ENCODE data around the gene CYTH4.

GRCh38 chr22:37274380-37274862, 7.9 kb upstream of the CYTH4 start:
- no peak for TF ChIP-seq POLR2A (IDR thresholded peaks at IDR 0.05; ENCODE audit: control extremely low read depth in 1 of 2, low read depth in 2 of 2, low read length in 2 of 2)
- no peak for TF ChIP-seq BACH1 (IDR thresholded peaks at IDR 0.05; ENCODE audit: low read length)
- no peak for TF ChIP-seq TCF12 (IDR thresholded peaks at IDR 0.05; ENCODE audit: low read depth, low read length)
- no peak for TF ChIP-seq SP4 (IDR thresholded peaks at IDR 0.05; ENCODE audit: low read length)
- no peak for TF ChIP-seq POLR2AphosphoS5 (IDR thresholded peaks at IDR 0.05; ENCODE audit: low read depth, low read length)
- TF ChIP-seq CTCF (IDR thresholded peaks at IDR 0.05; ENCODE audit: control extremely low read depth in 1 of 3, insufficient read depth in 1 of 3, low read depth in 1 of 3, low read length in 3 of 3) = no peak
- TF ChIP-seq EZH2 (IDR thresholded peaks at IDR 0.05; ENCODE audit: low read depth, low read length, severe bottlenecking) = no peak
- no peak for TF ChIP-seq CHD2 (IDR thresholded peaks at IDR 0.05; ENCODE audit: low read length)

Data from H1 (cell line).